ENCODE results near the gene TMEM8B.
A peak's percentile ranks its signal among the peaks of the same experiment; 100 is the strongest.

TMEM8B gene

DNA sequence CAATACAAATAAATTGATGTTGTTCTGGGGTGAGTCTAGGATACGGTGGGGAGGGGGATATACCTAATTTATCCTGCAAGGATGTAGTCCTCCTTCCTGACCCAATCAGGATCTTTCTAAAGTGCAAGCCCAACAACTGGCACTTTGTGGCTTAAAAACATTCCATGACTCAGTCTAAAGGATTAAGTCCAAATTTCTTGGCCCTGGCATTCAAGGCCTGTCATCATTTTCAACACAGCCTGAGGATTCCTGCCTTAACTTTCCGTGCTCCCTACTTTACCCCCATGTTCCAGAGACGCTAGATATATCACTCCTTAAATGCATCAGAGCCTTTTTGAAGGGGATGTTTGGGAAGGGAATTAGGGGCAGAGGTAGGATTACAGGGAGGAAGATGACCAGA lies 1.5 kb upstream of the TMEM8B start:
- no peak for ATAC-seq
- Mint-ChIP-seq H3K27ac (no peak overlapping the region), H3K9me3 (no peaks in the 10 kb centered on the region), H3K4me1 (peaks cover 46% of the 10 kb centered on the region), H3K36me3 (no peaks in the 10 kb centered on the region), H3K4me3 (peak overlapping the region; percentile 97)
- DNase-seq (ENCODE audit: low spot score in 2 of 2) = no peak

DNA sequence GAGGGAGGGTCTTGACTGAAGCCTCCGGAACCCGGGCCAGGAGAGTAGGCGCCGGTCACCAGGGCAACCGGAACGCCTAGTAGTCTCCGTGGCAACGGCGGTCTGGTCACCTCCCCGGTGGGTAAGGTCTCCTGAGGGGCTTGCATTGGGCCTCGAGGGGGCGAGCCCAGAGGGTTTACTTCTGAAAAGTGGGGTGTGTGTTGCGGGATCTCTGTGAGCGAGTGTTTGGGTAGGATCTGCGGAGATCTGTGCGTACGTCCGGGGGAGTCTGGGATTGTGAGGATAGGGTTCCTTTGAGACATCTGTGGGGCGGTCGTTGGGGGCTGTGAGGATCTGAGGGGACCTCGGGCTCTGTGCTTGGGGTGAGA lies 328 bp upstream of the TMEM8B start, which contains the start of gene FAM221B:
TSS of gene FAM221B (minus strand) at position 17 of the 368 bp plus-strand sequence. CDS start 2,571 bp downstream, outside the sequence.
- ATAC-seq = no peak
- Mint-ChIP-seq H3K9me3 (no peaks in the 10 kb centered on the region), H3K27ac (peak within 1 kb of the TSS; percentile 97), H3K36me3 (no peaks in the 10 kb centered on the region), H3K4me3 (peak within 1 kb of the TSS; percentile 97), H3K4me1 (peaks cover 46% of the 10 kb centered on the region)
- DNase-seq (ENCODE audit: low spot score in 2 of 2) = no peak

DNA sequence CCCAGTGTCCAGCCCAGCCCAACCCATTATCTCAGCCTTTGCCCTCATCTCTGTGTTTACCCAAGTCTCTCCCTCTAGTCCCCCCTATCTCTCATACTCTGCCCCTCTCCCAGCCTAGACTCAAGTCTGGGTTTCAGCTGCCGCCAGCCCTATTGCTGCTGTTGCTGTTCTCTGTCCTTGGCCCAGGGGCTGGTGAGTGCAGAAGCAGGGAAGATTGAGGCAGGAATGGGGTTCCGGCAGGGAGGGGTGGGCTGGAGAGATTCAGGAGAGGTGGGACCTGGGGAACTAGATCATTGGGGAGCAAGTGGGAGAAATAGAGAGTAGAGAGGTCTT lies 702 bp downstream of the TMEM8B start:
- Mint-ChIP-seq H3K9me3 (no peaks in the 10 kb centered on the region), H3K4me1 (peaks cover 46% of the 10 kb centered on the region), H3K27ac (peak overlapping the region; percentile 97), H3K4me3 (peak overlapping the region; percentile 97), H3K36me3 (no peaks in the 10 kb centered on the region)
- no peak for ATAC-seq
- DNase-seq (ENCODE audit: low spot score in 2 of 2) = no peak

DNA sequence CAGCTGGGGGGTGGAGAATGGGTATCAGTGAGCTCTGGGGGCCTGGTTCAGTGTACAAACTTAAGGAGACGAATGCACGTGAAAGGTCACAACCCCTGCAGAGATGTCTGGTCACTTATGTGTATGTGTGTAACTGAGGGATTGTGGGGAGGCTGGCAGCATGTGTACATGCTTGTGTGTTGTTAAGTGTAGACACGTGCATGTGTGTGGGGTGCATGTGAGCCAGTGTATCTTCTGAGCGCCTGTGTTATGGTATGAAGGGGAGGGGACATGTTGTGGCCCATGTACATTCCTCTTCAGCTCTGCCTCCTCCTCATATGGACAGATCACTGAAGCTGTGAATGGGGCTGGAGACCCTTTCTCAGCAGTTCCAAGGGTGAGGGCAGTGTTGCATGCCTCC lies 2.0 kb downstream of the TMEM8B start:
- peak overlapping the region; percentile 29 for H3K27ac Mint-ChIP-seq
- no peak for ATAC-seq

DNA sequence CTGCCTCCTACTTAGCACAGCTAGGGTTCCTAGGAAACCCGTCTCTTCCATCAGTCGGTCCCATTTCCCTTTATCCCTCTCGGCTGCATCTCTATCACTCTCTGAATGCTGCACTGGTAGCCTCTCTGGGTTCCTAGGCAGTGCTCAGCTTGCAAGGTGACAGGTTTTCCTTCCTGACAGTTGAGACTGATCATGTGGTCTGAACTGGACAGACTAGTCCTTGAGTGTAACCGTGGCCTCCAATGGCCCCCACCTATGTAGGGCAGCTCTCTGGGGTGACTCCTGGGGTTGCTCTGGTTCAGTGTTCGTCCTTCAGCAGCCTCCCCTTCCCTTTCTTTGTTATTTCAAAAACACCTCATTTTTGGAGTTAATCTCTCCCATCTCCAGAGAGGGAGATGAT lies 3.8 kb downstream of the TMEM8B start:
- Mint-ChIP-seq H3K27ac (peak overlapping the region; percentile 60), H3K9me3 (no peaks in the 10 kb centered on the region), H3K4me1 (peaks cover 34% of the 10 kb centered on the region), H3K4me3 (no peak overlapping the region), H3K36me3 (no peaks in the 10 kb centered on the region)
- ATAC-seq = no peak
- no peak for DNase-seq (ENCODE audit: low spot score in 2 of 2)

More for the DNA sequence above, 2.0 kb downstream of the TMEM8B start:
- Mint-ChIP-seq H3K36me3 (no peaks in the 10 kb centered on the region), H3K4me1 (peaks cover 39% of the 10 kb centered on the region), H3K9me3 (no peaks in the 10 kb centered on the region), H3K4me3 (no peak overlapping the region)
- no peak for DNase-seq (ENCODE audit: low spot score in 2 of 2)

DNA sequence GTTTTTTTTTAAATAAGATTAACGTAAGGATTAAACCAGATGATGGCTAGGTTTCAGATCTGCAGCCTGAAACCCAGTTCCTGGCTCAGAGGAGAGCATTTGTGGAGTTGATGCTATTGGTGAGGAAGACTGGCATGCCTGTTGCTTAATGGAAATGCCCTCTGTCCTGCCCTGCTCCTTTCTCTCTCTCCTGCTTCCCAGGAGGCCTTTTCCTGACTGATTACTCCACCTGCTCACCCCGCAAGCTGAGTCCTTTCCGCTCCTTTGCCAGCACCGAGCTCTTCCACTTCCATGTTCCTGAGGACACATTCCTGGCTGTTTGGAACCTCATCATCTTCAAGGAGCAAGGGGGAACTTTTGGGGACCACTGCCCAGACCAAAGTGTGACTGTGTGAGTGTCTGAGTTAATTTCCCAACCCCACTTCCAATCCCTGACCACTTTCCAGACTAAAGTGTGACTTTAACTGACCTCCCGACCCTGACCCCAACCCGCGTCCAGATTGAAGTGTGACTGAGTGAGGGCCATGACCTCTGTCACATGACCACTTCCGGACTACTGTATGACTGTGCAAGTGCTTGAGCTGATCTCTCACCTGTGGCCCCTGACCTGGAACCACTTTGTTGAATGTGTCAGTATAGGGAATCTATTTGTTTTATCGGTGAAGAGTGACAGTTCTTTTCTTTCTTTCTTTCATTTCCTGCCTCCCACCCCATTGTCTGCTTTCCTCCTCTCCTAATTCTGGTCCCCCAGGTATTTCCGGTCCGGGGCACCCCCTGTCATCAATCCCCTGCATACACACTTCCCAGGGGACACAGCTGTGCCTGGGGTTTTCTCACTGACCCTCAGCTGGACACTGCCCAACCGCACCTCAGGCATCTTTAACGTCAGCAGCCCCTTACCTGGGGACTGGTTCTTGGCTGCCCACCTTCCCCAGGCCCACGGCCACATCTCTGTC lies 5.5 kb downstream of the TMEM8B start:
- Mint-ChIP-seq H3K4me3 (no peak overlapping the region), H3K27ac (no peak overlapping the region), H3K36me3 (no peaks in the 10 kb centered on the region), H3K9me3 (no peaks in the 10 kb centered on the region), H3K4me1 (peaks cover 20% of the 10 kb centered on the region)
- ATAC-seq (no peak), DNase-seq (ENCODE audit: low spot score in 2 of 2) (no peak)

DNA sequence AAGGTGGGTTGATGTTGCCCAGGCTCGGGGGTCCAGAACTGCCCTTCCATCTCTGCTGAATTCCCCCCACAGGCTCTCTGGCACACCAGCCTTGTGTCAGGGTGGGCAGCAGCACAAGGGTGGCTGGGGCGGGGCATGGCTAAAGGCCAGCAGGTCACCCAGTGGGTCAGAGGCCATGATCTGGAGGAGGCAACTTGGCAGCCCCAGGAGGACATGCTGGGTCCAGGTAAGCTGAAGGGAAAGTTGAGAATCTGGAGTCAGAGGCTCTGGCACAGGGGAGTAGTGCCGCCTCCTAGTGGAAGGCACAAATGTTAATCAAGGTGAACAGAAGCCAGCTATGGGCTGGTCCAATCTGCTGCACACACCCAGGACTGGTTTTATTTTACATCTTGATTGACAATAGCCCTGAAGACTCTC lies 6.2 kb downstream of the TMEM8B start:
- no peaks in the 10 kb centered on the region for H3K36me3 Mint-ChIP-seq
- H3K4me3 Mint-ChIP-seq = no peak overlapping the region
- no peak for DNase-seq (ENCODE audit: low spot score in 2 of 2)
- H3K4me1 Mint-ChIP-seq = peaks cover 14% of the 10 kb centered on the region
- no peaks in the 10 kb centered on the region for H3K9me3 Mint-ChIP-seq
- ATAC-seq = peak; percentile 31
- peak overlapping the region; percentile 55 for H3K27ac Mint-ChIP-seq

DNA sequence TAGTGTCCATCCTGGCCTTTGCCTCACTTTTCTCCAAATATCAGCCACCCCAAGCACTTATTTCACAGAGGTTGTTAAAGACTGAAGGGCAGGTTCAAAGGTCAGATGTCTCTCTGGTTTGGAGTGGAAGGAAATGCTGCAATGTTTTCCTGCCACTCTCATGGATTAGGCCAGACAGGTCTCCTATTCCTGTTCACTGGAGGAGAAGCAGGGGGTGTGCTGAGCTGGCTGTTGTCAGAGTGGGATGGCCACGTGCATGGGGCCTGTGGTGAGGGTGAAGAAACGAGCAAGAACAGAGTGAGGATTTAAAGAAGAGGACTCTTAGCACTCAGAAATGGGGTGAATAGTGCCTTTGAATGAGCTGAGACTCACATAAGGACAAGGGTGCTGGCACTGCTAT lies 6.7 kb downstream of the TMEM8B start:
- Mint-ChIP-seq H3K36me3 (no peaks in the 10 kb centered on the region), H3K9me3 (no peaks in the 10 kb centered on the region), H3K27ac (peak overlapping the region; percentile 55), H3K4me1 (peaks cover 8% of the 10 kb centered on the region), H3K4me3 (no peak overlapping the region)
- no peak for ATAC-seq
- no peak for DNase-seq (ENCODE audit: low spot score in 2 of 2)

DNA sequence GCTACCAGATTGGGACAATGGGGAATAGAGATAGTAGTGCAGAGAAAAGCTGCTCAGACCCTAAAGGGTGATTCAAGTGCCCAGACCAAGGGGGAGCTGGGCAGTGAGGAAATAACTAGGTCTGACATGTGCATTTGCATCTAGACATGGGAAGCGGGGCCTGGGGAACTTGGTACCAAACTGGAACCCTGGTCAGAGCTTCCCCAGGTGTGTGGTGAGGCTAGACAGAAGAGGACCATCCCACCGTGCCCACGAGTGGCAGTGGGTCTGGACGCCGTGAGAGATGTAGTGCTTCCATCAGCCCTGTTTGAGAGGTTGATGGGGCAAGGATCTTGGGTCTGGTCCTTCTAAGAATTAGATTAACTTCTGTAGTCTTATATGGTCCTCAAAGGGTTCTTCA lies 7.6 kb downstream of the TMEM8B start:
- no peaks in the 10 kb centered on the region for H3K4me1 Mint-ChIP-seq
- H3K27ac Mint-ChIP-seq = peak overlapping the region; percentile 56
- DNase-seq (ENCODE audit: low spot score in 2 of 2) (no peak), ATAC-seq (no peak)
- no peaks in the 10 kb centered on the region for H3K36me3 Mint-ChIP-seq
- no peak overlapping the region for H3K4me3 Mint-ChIP-seq
- H3K9me3 Mint-ChIP-seq = no peaks in the 10 kb centered on the region

DNA sequence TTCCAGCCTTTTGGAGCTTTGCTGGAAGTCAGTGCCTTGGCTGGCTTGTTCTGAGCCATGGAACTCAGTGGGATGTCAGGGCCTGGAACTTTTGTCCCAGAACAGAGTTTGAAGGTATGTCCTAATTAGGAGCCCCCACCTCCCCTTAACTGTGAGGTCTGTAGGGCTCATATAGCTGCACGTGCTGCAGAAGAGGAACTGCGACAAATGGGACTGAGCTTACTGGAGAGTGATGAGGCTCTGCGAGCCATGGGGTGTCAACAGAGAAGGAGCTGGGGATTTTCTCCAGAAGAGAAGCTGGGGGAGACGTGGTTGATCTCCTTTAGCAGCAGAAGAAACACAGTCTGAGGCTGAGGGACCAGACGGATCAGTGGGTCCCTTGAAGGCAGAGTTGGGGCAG lies 10.9 kb downstream of the TMEM8B start:
- H3K4me1 Mint-ChIP-seq = peaks cover 17% of the 10 kb centered on the region
- ATAC-seq (no peak), DNase-seq (ENCODE audit: low spot score in 2 of 2) (no peak)
- H3K36me3 Mint-ChIP-seq = no peaks in the 10 kb centered on the region
- no peaks in the 10 kb centered on the region for H3K9me3 Mint-ChIP-seq
- no peak overlapping the region for H3K4me3 Mint-ChIP-seq
- peak overlapping the region; percentile 79 for H3K27ac Mint-ChIP-seq

DNA sequence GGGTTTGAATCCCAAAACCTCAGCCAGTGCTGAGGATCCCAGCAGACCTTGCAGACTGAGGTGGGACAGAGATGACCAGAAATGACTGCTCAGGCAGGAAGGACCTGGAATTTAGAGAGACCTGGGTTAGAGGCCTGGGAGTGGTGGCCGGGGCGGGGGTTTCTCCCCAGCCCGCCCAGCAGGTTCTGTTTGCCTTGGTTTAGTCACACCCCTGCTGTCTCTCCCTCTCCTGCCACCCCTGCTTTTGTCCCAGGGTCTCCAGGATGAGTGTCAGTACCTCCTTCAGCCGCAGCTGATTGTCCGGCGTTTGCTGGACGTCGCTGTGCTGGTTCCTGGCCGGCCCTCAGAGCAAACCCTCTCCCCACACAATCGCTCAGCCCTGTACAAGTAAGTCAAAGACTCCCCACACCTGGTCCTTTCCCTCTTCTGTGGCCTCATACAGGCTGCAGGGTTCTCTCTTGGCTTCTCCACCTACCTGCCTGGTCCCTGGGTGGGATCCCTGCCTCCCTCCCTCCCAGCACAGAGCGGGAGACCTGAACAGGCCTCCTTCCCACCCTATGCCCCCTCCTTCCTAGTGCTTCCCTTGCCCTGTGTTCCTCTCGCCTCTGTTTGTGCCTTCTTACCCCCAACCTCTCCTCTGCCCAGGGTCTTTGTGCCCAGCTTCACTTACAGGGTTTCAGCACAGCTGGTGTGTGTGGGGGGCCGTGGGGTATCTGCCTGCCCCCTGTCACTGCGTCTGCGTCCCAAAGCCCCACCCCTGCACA lies 12.0 kb downstream of the TMEM8B start:
- no peak for ATAC-seq
- peak overlapping the region; percentile 79 for H3K27ac Mint-ChIP-seq
- peaks cover 28% of the 10 kb centered on the region for H3K4me1 Mint-ChIP-seq
- no peaks in the 10 kb centered on the region for H3K9me3 Mint-ChIP-seq
- no peak overlapping the region for H3K4me3 Mint-ChIP-seq
- H3K36me3 Mint-ChIP-seq = no peaks in the 10 kb centered on the region
- no peak for DNase-seq (ENCODE audit: low spot score in 2 of 2)

DNA sequence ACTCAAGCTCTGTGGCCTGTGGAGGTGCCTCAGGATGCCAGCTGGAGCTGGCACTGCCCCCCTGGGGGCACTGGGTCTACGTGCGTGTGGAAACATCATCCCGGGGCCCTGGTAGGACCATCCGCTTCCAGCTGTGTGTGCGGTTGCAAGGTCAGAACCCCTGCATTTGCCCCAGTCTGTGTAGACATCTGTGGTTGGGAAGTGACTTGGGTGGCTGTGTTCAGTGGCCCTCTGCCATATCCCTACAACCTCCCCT lies 12.5 kb downstream of the TMEM8B start:
- H3K9me3 Mint-ChIP-seq = no peaks in the 10 kb centered on the region
- ATAC-seq (no peak), DNase-seq (ENCODE audit: low spot score in 2 of 2) (no peak)
- no peaks in the 10 kb centered on the region for H3K36me3 Mint-ChIP-seq
- H3K4me1 Mint-ChIP-seq = peaks cover 28% of the 10 kb centered on the region
- H3K27ac Mint-ChIP-seq = peak overlapping the region; percentile 79
- H3K4me3 Mint-ChIP-seq = no peak overlapping the region

DNA sequence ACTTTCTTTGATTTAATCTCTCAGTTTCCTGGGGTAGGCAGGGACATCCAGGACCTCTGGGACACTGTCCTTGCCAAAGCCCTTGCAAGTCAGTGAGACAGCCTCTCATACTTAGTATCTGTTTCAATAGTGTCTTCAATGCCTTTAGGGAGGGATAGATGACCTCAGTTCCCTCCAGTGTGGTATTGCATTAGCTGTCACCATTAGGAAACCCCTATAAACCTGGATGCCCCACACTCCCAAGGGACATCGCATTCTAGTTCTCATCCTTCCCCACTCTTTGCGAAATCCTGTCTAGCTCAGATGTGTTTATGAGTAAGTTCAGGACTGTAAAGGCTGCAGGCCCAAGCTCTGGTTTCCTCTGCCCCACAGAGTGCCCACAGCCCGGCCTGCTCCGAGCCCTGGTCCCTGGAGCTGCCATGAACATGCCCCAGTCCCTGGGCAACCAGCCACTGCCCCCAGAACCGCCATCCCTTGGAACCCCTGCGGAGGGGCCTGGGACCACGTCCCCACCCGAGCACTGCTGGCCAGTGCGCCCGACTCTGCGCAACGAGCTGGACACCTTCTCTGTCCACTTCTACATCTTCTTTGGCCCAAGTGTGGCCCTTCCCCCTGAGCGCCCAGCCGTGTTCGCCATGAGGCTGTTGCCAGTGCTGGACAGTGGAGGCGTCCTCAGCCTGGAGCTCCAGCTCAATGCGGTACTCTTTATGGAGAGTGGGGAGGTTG lies 13.2 kb downstream of the TMEM8B start:
- peak overlapping the region; percentile 48 for H3K27ac Mint-ChIP-seq
- no peak for DNase-seq (ENCODE audit: low spot score in 2 of 2)
- ATAC-seq = no peak
- peaks cover 34% of the 10 kb centered on the region for H3K4me1 Mint-ChIP-seq
- no peaks in the 10 kb centered on the region for H3K9me3 Mint-ChIP-seq
- H3K4me3 Mint-ChIP-seq = no peak overlapping the region
- no peaks in the 10 kb centered on the region for H3K36me3 Mint-ChIP-seq

DNA sequence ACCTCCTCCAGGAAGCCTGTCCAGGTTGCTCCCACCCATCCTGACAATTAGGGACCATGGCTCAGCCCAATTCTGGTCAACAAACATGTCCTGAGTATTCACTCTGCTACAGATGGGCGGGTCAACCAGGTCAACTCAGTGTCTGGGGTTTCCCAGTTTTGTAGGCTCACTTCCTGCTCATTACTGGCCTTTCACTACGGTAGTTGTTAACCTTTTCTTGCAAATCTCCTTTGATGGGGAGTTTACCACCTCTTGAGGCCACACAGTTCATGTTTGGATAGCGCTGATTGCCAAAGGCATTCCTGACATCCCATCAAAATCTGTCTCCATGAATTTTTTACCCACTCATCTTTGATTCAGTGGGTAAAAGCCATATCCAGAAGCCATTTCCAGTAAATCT lies 13.8 kb downstream of the TMEM8B start:
- no peaks in the 10 kb centered on the region for H3K9me3 Mint-ChIP-seq
- DNase-seq (ENCODE audit: low spot score in 2 of 2) = no peak
- H3K36me3 Mint-ChIP-seq = no peaks in the 10 kb centered on the region
- H3K4me1 Mint-ChIP-seq = peaks cover 40% of the 10 kb centered on the region
- H3K4me3 Mint-ChIP-seq = no peak overlapping the region
- peak; percentile 64 for ATAC-seq
- peak overlapping the region; percentile 48 for H3K27ac Mint-ChIP-seq

DNA sequence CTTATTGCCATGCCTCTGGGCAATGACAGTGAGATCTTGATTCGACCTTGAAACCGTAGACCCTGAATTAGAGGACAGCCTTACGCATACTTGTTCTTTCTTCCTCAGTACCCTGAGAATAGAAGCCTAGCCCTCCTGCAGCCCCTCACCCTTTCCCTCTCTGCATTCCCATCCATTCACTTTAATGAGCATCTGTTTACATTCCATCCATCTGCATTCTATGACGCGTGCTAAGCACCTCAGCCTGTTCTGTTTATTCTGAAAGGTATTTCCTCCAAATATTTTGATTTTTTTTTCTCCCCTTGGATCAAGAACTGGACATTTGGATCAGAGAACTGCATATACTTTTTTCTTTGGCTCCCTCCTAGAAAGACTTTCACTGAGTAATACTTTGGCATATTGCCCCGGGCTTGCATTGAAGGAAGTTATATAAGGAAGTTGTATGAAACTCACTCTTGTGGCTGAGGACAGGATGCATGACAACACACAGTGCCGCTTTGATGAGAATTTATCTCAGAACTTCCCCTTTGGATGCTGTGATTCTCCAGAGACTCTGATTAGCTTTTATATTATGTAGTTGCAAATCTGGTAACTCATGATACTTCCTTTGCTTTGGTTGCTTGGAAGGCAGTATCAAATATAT lies 15.7 kb downstream of the TMEM8B start:
- Mint-ChIP-seq H3K27ac (no peak overlapping the region), H3K4me1 (peaks cover 49% of the 10 kb centered on the region), H3K9me3 (no peaks in the 10 kb centered on the region), H3K4me3 (no peak overlapping the region), H3K36me3 (no peaks in the 10 kb centered on the region)
- ATAC-seq (no peak), DNase-seq (ENCODE audit: low spot score in 2 of 2) (no peak)
